SK-N-SH (cell line): ENCODE measurements around the gene RNF227. TPM values are rescaled to one million over a fixed set of nuclear protein-coding genes. Genes with fewer than 3 reads are reported as not detected.

Experiments
- CTCF ChIA-PET: fragments of 300-600, 350-600 bp; formaldehyde crosslinking; extraction: SDS; loops from one replicate; lab custom pipeline; 2021; lab: Yijun Ruan, JAX
- POLR2A ChIA-PET: fragments of 350-600 bp; sonication (Branson Sonifier 250); formaldehyde crosslinking; extraction: SDS; loops from one replicate; lab custom pipeline; 2020; ENCODE audit warnings: antibody characterized with exemption, inconsistent platforms; lab: Yijun Ruan, JAX
- DNase-seq: peaks from one replicate; pipeline ENCODE4 v3.0.0; 2012
- H2AFZ ChIP-seq: fragments of 200-600 bp; sonication (generic); 2 replicates; pipeline ENCODE4 v1.8.1; 2016; ENCODE audit warnings: antibody characterized with exemption, mild to moderate bottlenecking, low read depth
- H3F3A ChIP-seq: fragments of 200-600 bp; sonication (generic); replicated peaks from 2 replicates; pipeline ENCODE3; 2016; ENCODE audit warnings: antibody characterized with exemption, mild to moderate bottlenecking; ENCODE audit not compliant: insufficient read depth
- H3K27ac ChIP-seq, 2 experiments: fragments of 200-500 bp in 1 of 2; fragments of 200-600 bp in 1 of 2; sonication (Bioruptor generic) in 1 of 2; sonication (generic), shearing (Covaris generic) in 1 of 2; 2 replicates each; pipeline versions ENCODE4 v1.5.1 to v1.6.1; 2014 to 2016; ENCODE audit warnings: low read depth in 2 of 2, inconsistent platforms in 1 of 2, low read length in 1 of 2, mild to moderate bottlenecking in 1 of 2, mixed read lengths in 1 of 2
- H3K27me3 ChIP-seq: fragments of 200-600 bp; sonication (generic), shearing (Covaris generic); 2 replicates; pipeline ENCODE4 v1.6.1; 2016; ENCODE audit warnings: mixed run types; ENCODE audit not compliant: insufficient read depth
- H3K36me3 ChIP-seq, 2 experiments: fragments of 200-500 bp in 1 of 2; fragments of 200-600 bp in 1 of 2; sonication (Bioruptor generic) in 1 of 2; sonication (generic) in 1 of 2; replicated peaks in 1 of 2; 2 replicates each; pipeline versions ENCODE3 to v1.5.1; 2014 to 2016; ENCODE audit warnings: low read length in 1 of 2, mild to moderate bottlenecking in 1 of 2; ENCODE audit not compliant: insufficient read depth in 2 of 2, control insufficient read depth in 1 of 2
- H3K4me1 ChIP-seq, 2 experiments: fragments of 200-500 bp in 1 of 2; fragments of 200-600 bp in 1 of 2; sonication (Bioruptor generic) in 1 of 2; sonication (generic), shearing (Covaris generic) in 1 of 2; 2 replicates each; pipeline versions ENCODE4 v1.5.1 to v1.6.1; 2014 to 2016; ENCODE audit warnings: low read depth in 1 of 2, low read length in 1 of 2, mixed run types in 1 of 2; ENCODE audit not compliant: insufficient read depth in 2 of 2, control insufficient read depth in 1 of 2
- H3K4me2 ChIP-seq: fragments of 200-600 bp; sonication (generic), shearing (Covaris generic); 2 replicates; pipeline ENCODE4 v1.6.1; 2017; ENCODE audit warnings: mixed run types
- H3K4me3 ChIP-seq, 2 experiments: fragments of 200-500 bp in 1 of 2; fragments of 200-600 bp in 1 of 2; sonication (Bioruptor generic) in 1 of 2; sonication (generic), shearing (Covaris generic) in 1 of 2; 2 replicates each; pipeline versions ENCODE4 v1.5.1 to v1.8.1; 2014 to 2016; ENCODE audit warnings: low read depth in 2 of 2, inconsistent platforms in 1 of 2, low read length in 1 of 2, mild to moderate bottlenecking in 1 of 2, mixed read lengths in 1 of 2, moderate library complexity in 1 of 2
- H3K79me2 ChIP-seq: fragments of 200-600 bp; sonication (generic); 2 replicates; pipeline ENCODE4 v1.8.1; 2017; ENCODE audit warnings: mild to moderate bottlenecking; ENCODE audit not compliant: insufficient read depth
- H3K9ac ChIP-seq: fragments of 200-600 bp; sonication (generic); 2 replicates; pipeline ENCODE4 v1.6.1; 2017; ENCODE audit warnings: mixed run types
- H3K9me2 ChIP-seq: fragments of 200-600 bp; sonication (generic); 2 replicates; pipeline ENCODE4 v1.6.1; 2017; ENCODE audit warnings: mixed run types
- H3K9me3 ChIP-seq: fragments of 200-600 bp; sonication (generic); 2 replicates; pipeline ENCODE4 v1.6.1; 2017; ENCODE audit warnings: mixed run types, mild to moderate bottlenecking, moderate library complexity
- H4K20me1 ChIP-seq: fragments of 200-600 bp; sonication (generic); 2 replicates; pipeline ENCODE4 v1.6.1; 2017; ENCODE audit warnings: mild to moderate bottlenecking, mixed run types; ENCODE audit not compliant: insufficient read depth
- CHD2 ChIP-seq: fragments of 150-350 bp; IDR thresholded peaks from 2 replicates; pipeline ENCODE4 v1.6.1; 2018; ENCODE audit warnings: low read length; ENCODE audit not compliant: partially characterized antibody
- EZH2phosphoT487 ChIP-seq: fragments of 200-600 bp; sonication (generic); IDR thresholded peaks from 2 replicates; pipeline ENCODE4 v1.6.1; 2017; ENCODE audit warnings: low read depth, mixed run types, mild to moderate bottlenecking, antibody characterized with exemption, moderate library complexity, borderline replicate concordance
- FOXJ3 ChIP-seq: sonication (generic); formaldehyde crosslinking; IDR thresholded peaks from 2 replicates; pipeline ENCODE4 v1.5.1; 2020; ENCODE audit warnings: mild to moderate bottlenecking, missing genetic modification reagents
- GABPA ChIP-seq: IDR thresholded peaks from 2 replicates; pipeline ENCODE4 v1.4.0; 2012; ENCODE audit warnings: low read depth, mild to moderate bottlenecking
- JUND ChIP-seq: IDR thresholded peaks from 2 replicates; pipeline ENCODE4 v1.4.0; 2012
- MXI1 ChIP-seq: IDR thresholded peaks from 2 replicates; pipeline ENCODE4 v1.6.1; 2012; ENCODE audit warnings: mild to moderate bottlenecking, low read depth, low read length, improper control_type of control experiment
- NRF1 ChIP-seq: IDR thresholded peaks from 2 replicates; pipeline ENCODE4 v1.6.1; 2012; ENCODE audit warnings: low read depth, mild to moderate bottlenecking, low read length
- RAD21 ChIP-seq: IDR thresholded peaks from 2 replicates; pipeline ENCODE4 v1.6.1; 2012; ENCODE audit warnings: mild to moderate bottlenecking, low read length
- RFX5 ChIP-seq: IDR thresholded peaks from 2 replicates; pipeline ENCODE4 v1.6.1; 2012; ENCODE audit warnings: mild to moderate bottlenecking, improper control_type of control experiment, low read length
- RXRA ChIP-seq: IDR thresholded peaks from 2 replicates; pipeline ENCODE4 v1.4.0; 2012; ENCODE audit warnings: low read depth, mild to moderate bottlenecking, borderline replicate concordance
- TCF12 ChIP-seq: IDR thresholded peaks from 2 replicates; pipeline ENCODE4 v1.4.0; 2012
- TEAD4 ChIP-seq: IDR thresholded peaks from 2 replicates; pipeline ENCODE4 v1.4.0; 2012; ENCODE audit warnings: mild to moderate bottlenecking, borderline replicate concordance; ENCODE audit not compliant: insufficient read depth
- YY1 ChIP-seq: IDR thresholded peaks from 2 replicates; pipeline ENCODE4 v1.4.0; 2012; ENCODE audit warnings: low read depth, mild to moderate bottlenecking
- WGBS: methylation state at CpG from one replicate; pipeline ENCODE4 v1.1.6; 2017; ENCODE audit warnings: low lambda C conversion rate; 5-methylcytosine and 5-hydroxymethylcytosine counted together
- polyA plus RNA-seq, 3 experiments: library from polyadenylated mRNA; depleted of rRNA; stranded (reverse); fragments of >200 nt; gene quantifications; 2 replicates each; pipeline ENCODE4 v1.2.3, GENCODE V29; 2012
- TF ChIP-seq, protein P1 (sequence below): fragments of 150-350 bp; IDR thresholded peaks from 2 replicates; pipeline ENCODE4 v1.6.1; 2017; ENCODE audit warnings: antibody characterized with exemption, low read length, low read depth, borderline replicate concordance
- TF ChIP-seq, protein P2 (sequence below): IDR thresholded peaks from 2 replicates; pipeline ENCODE4; 2012

Gene RNF227
- polyA plus RNA-seq, 1 of the 3 experiments (the other 2 are of a cell fraction) = 7.4 TPM

DNA sequence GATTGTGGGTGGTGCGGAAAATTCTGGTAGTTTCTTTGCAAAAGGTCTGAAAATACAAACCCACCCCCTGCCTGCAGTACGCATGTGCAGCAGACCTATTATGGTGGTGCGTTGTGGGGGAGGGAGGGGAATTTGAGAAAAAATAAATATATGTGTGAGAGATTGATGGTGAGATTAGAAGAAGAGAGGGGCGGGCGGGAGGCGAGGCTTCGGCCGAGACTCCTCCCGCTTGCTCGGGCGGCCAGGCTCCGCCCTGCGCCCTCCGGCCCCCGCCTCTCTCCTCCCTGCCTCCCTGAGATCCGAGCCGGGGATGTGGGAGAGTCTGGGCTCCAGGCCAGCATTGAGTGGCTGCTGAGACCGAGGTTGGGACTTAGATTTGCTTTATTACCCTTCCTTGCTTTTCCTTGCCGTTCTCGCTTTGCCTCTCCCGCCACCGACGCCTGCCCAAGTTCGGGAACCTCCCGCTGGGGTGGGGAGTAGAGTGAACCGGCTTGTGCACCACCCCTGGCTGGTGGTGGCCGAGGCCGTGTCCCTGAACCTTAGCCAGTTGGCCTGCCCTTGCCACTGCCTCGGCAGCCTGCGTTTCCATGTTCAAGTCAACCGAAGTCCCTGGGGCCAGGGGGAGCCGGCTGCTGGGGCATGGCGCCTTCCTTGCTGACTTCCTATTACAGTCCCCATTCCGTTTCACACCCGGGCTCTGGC is 28.5 kb downstream of the RNF227 start (continued):
- TF ChIP-seq RAD21 (no peak), EZH2phosphoT487 (no peak), YY1 (peak; percentile 47; the same call in 1 of the 2 replicates), RFX5 (no peak), RXRA (no peak), MXI1 (no peak; the same call in 1 of the 2 replicates), JUND (no peak), FOXJ3 (CRISPR knock-in tag) (no peak), TEAD4 (no peak), GABPA (no peak), NRF1 (peak; percentile 90)
- TF ChIP-seq, protein P1, sequence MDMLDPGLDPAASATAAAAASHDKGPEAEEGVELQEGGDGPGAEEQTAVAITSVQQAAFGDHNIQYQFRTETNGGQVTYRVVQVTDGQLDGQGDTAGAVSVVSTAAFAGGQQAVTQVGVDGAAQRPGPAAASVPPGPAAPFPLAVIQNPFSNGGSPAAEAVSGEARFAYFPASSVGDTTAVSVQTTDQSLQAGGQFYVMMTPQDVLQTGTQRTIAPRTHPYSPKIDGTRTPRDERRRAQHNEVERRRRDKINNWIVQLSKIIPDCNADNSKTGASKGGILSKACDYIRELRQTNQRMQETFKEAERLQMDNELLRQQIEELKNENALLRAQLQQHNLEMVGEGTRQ = no peak

DNA sequence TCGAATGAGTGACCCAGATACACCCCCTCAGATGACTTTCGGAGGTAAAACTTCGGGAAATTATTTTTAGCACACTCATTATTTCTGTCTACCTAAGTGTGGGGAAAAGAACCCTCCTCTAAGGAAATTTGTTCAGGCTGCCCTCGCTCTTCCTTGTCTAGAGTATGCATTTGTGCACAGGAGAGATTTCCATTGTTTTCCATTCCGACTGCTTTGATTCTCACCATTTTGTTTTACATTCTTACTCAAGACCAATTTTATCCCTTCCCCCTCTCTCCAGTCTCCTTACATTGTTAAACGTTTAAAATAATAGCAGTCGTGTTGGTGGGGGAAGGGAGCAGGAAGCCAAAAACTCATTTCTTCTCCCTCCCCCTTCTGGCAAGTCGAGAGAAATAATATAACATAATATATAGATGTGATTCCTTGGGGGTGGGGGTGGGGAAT is 29.0 kb downstream of the RNF227 start:
- 0 out of 2 replicates have a peak, but pooled peaks have one; percentile 27 for TF ChIP-seq MXI1
- peak; percentile 90 for TF ChIP-seq CHD2
- TF ChIP-seq FOXJ3 (CRISPR knock-in tag) = no peak
- TF ChIP-seq, protein P2, sequence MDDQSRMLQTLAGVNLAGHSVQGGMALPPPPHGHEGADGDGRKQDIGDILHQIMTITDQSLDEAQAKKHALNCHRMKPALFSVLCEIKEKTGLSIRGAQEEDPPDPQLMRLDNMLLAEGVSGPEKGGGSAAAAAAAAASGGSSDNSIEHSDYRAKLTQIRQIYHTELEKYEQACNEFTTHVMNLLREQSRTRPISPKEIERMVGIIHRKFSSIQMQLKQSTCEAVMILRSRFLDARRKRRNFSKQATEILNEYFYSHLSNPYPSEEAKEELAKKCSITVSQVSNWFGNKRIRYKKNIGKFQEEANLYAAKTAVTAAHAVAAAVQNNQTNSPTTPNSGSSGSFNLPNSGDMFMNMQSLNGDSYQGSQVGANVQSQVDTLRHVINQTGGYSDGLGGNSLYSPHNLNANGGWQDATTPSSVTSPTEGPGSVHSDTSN = no peak
- peak; percentile 65 for TF ChIP-seq TCF12

More for the DNA sequence above, 29.0 kb downstream of the RNF227 start:
- Histone ChIP-seq H3K27me3 (no peaks in the 10 kb centered on the region), H3K4me1 (peaks cover 37 to 53% of the 10 kb centered on the region in 2 experiments), H3K9me3 (no peaks in the 10 kb centered on the region), H3K36me3 (peaks cover 13 to 21% of the 10 kb centered on the region in 2 experiments), H3K9ac (peak overlapping the region; percentile 77), H3K27ac (peak overlapping the region; percentile 96 to 100), H3K4me2 (peak overlapping the region; percentile 99), H3F3A (peaks cover 29% of the 10 kb centered on the region), H3K9me2 (no peaks in the 10 kb centered on the region), H3K4me3 (peak overlapping the region; percentile 76 to 78), H3K79me2 (peaks cover 44% of the 10 kb centered on the region), H4K20me1 (peaks cover 3% of the 10 kb centered on the region; the same call in 1 of the 2 replicates), H2AFZ (peak overlapping the region; percentile 27; the same call in 1 of the 2 replicates)
- CTCF ChIA-PET = interaction anchor here (1.2 to 1.7 kb wide), 2 partner anchors 11 to 52 kb away, joined by 3 to 4 read pairs; no protein-coding TSS in a partner anchor
- POLR2A ChIA-PET = no interaction called here
- DNase-seq = no peak
- WGBS = 2% methylated on average over 8 of the region's 8 CpGs
